PC-9 (cell line): Measurements from ENCODE around the gene SCN3A. TPM values are rescaled to one million over a fixed set of nuclear protein-coding genes. Genes with fewer than 3 reads are reported as not detected.

Experiments
- BruUV-seq: library from RNA; stranded (reverse); fragments of 400-500 nt; replicated peaks from 2 replicates; lab custom pipeline; 2021; lab: Mats Ljungman, UMichigan
- CTCF ChIA-PET: fragments of 300-600 bp; sonication (Branson Sonifier 250); formaldehyde crosslinking; loops from one replicate; lab custom pipeline; 2022; ENCODE audit warnings: antibody characterized with exemption; lab: Charles Lee
- POLR2A ChIA-PET: fragments of 300-600 bp; sonication (Branson Sonifier 250); formaldehyde crosslinking; loops from one replicate; lab custom pipeline; 2022; ENCODE audit warnings: antibody characterized with exemption; ENCODE audit not compliant: unreplicated experiment; lab: Charles Lee
- DNase-seq, 2 experiments: peaks; one replicate each; pipeline versions ENCODE4 v3.0.0 to v3.0.0-alpha.2; 2015 to 2022; ENCODE audit warnings: mixed read lengths in 1 of 2
- H2AFZ ChIP-seq: fragments of 200-600 bp; sonication (generic); 2 replicates; pipeline ENCODE4 v1.8.1; 2017; ENCODE audit warnings: antibody characterized with exemption
- H3F3A ChIP-seq: fragments of 200-600 bp; sonication (generic); 2 replicates; pipeline ENCODE4 v1.8.1; 2017; ENCODE audit warnings: antibody characterized with exemption, mild to moderate bottlenecking, low read depth; ENCODE audit not compliant: insufficient read depth
- H3K27ac ChIP-seq: fragments of 200-600 bp; sonication (generic); 2 replicates; pipeline ENCODE4 v1.6.1; 2016; ENCODE audit warnings: mixed run types
- H3K27me3 ChIP-seq: fragments of 200-600 bp; sonication (generic); 2 replicates; pipeline ENCODE4 v1.6.1; 2016; ENCODE audit warnings: low read depth, mixed run types; ENCODE audit not compliant: insufficient read depth
- H3K36me3 ChIP-seq: fragments of 200-600 bp; sonication (generic); 2 replicates; pipeline ENCODE4 v1.6.1; 2016; ENCODE audit warnings: low read depth, mixed run types
- H3K4me1 ChIP-seq: fragments of 200-600 bp; sonication (generic); replicated peaks from 2 replicates; pipeline ENCODE4 v1.6.1; 2016; ENCODE audit warnings: mixed run types; ENCODE audit not compliant: insufficient read depth
- H3K4me2 ChIP-seq: fragments of 200-600 bp; sonication (generic); 2 replicates; pipeline ENCODE4 v1.6.1; 2017; ENCODE audit warnings: mixed run types
- H3K4me3 ChIP-seq: fragments of 200-600 bp; sonication (generic); 2 replicates; pipeline ENCODE4 v1.6.1; 2016; ENCODE audit warnings: mixed run types
- H3K79me2 ChIP-seq: fragments of 200-600 bp; sonication (generic); 2 replicates; pipeline ENCODE4 v1.6.1; 2017; ENCODE audit warnings: low read depth, mixed run types
- H3K9me2 ChIP-seq: fragments of 200-600 bp; sonication (generic); 2 replicates; pipeline ENCODE4 v1.8.1; 2017; ENCODE audit warnings: mild to moderate bottlenecking; ENCODE audit not compliant: insufficient read depth
- H3K9me3 ChIP-seq: fragments of 200-600 bp; sonication (generic); 2 replicates; pipeline ENCODE4 v1.8.1; 2016; ENCODE audit warnings: low read depth; ENCODE audit not compliant: insufficient read depth
- H4K20me1 ChIP-seq: fragments of 200-600 bp; sonication (generic); 2 replicates; pipeline ENCODE4 v1.8.1; 2017; ENCODE audit not compliant: insufficient read depth
- EZH2 ChIP-seq: fragments of 200-600 bp; sonication (generic); IDR thresholded peaks from 2 replicates; pipeline ENCODE4 v1.8.0; 2017; ENCODE audit warnings: antibody characterized with exemption, low read depth
- intact Hi-C: fragments of 100-400 bp; cut with micrococcal nuclease; formaldehyde crosslinking; loops from one replicate; pipeline ENCODE4 v1.10.0; 2022; ENCODE audit not compliant: unreplicated experiment
- total RNA-seq: library from RNA; stranded (reverse); gene quantifications from 2 replicates; pipeline ENCODE4 v1.2.3, GENCODE V29; 2021
- TF ChIP-seq, protein P1 (sequence below): fragments of 200-600 bp; sonication (generic); conservative IDR thresholded peaks from 2 replicates; pipeline ENCODE4 v1.6.1; 2017; ENCODE audit warnings: mixed run types, antibody characterized with exemption, mild to moderate bottlenecking, moderate library complexity

SCN3A gene
- total RNA-seq, 1 experiment from 2014 or later: not detected

DNA sequence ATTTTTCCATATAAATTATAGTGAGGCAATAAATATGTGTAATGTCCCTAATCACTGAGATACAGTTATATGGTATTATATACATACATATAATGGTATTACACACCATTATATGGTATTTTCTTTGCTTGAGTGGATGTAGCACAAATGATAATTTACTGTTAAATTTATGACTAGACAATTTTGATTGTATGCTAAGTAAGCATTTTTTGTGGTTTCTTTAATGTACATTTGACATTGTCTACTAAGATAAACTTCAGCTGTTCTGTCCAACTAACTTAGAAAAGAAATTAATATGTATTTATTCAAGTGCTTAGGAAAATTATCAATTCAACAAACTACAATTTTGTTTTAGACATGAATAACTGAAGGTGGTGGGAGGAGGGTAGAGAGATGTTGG is 122.6 kb downstream of the SCN3A start:
- no peaks in the 10 kb centered on the region for H3K79me2 ChIP-seq
- no peak overlapping the region for H2AFZ ChIP-seq
- H3K4me3 ChIP-seq: no peak overlapping the region
- CTCF ChIA-PET: no interaction called here
- H3K4me2 ChIP-seq: no peak overlapping the region
- H3K27me3 ChIP-seq: no peaks in the 10 kb centered on the region
- no TSS peak for BruUV-seq
- H4K20me1 ChIP-seq: no peaks in the 10 kb centered on the region
- TF ChIP-seq EZH2: no peak
- TF ChIP-seq, protein P1, sequence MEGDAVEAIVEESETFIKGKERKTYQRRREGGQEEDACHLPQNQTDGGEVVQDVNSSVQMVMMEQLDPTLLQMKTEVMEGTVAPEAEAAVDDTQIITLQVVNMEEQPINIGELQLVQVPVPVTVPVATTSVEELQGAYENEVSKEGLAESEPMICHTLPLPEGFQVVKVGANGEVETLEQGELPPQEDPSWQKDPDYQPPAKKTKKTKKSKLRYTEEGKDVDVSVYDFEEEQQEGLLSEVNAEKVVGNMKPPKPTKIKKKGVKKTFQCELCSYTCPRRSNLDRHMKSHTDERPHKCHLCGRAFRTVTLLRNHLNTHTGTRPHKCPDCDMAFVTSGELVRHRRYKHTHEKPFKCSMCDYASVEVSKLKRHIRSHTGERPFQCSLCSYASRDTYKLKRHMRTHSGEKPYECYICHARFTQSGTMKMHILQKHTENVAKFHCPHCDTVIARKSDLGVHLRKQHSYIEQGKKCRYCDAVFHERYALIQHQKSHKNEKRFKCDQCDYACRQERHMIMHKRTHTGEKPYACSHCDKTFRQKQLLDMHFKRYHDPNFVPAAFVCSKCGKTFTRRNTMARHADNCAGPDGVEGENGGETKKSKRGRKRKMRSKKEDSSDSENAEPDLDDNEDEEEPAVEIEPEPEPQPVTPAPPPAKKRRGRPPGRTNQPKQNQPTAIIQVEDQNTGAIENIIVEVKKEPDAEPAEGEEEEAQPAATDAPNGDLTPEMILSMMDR: no peak
- H3K4me1 ChIP-seq: no peaks in the 10 kb centered on the region
- H3F3A ChIP-seq: no peaks in the 10 kb centered on the region
- H3K27ac ChIP-seq: no peak overlapping the region
- POLR2A ChIA-PET: no interaction called here
- no peaks in the 10 kb centered on the region for H3K36me3 ChIP-seq
- H3K9me3 ChIP-seq: no peaks in the 10 kb centered on the region
- intact Hi-C loops: no loop called here
- no peak for DNase-seq
- no peaks in the 10 kb centered on the region for H3K9me2 ChIP-seq

- no peak overlapping the region for H3K4me3 ChIP-seq
- no peak overlapping the region for H3K4me2 ChIP-seq
- intact Hi-C loops: no loop called here
- TF ChIP-seq, protein P1: no peak
- no peak for TF ChIP-seq EZH2
- H3K27ac ChIP-seq: no peak overlapping the region
- CTCF ChIA-PET: no interaction called here
- no peaks in the 10 kb centered on the region for H3F3A ChIP-seq
- H2AFZ ChIP-seq: no peak overlapping the region
- H3K79me2 ChIP-seq: no peaks in the 10 kb centered on the region
- no peaks in the 10 kb centered on the region for H3K9me3 ChIP-seq
- H3K36me3 ChIP-seq: no peaks in the 10 kb centered on the region
- H4K20me1 ChIP-seq: no peaks in the 10 kb centered on the region
- no peak for DNase-seq
- no peaks in the 10 kb centered on the region for H3K27me3 ChIP-seq
- H3K9me2 ChIP-seq: no peaks in the 10 kb centered on the region
- no TSS peak for BruUV-seq
- POLR2A ChIA-PET: no interaction called here
- H3K4me1 ChIP-seq: no peaks in the 10 kb centered on the region
Measured at GRCh38 chr2:165079432-165079831, 124.4 kb downstream of the SCN3A start.

GRCh38 chr2:165078913-165079312 is 124.9 kb downstream of the SCN3A start:
- TF ChIP-seq, protein P1: no peak
- no peak for TF ChIP-seq EZH2

More at GRCh38 chr2:165078913-165079312, 124.9 kb downstream of the SCN3A start:
- H3K79me2 ChIP-seq: no peaks in the 10 kb centered on the region
- H3K9me2 ChIP-seq: no peaks in the 10 kb centered on the region
- H4K20me1 ChIP-seq: no peaks in the 10 kb centered on the region
- no peak for DNase-seq
- H3K4me2 ChIP-seq: no peak overlapping the region
- H3F3A ChIP-seq: no peaks in the 10 kb centered on the region
- no peak overlapping the region for H2AFZ ChIP-seq
- H3K27ac ChIP-seq: no peak overlapping the region
- no peaks in the 10 kb centered on the region for H3K4me1 ChIP-seq
- POLR2A ChIA-PET: no interaction called here
- H3K4me3 ChIP-seq: no peak overlapping the region
- intact Hi-C loops: no loop called here
- H3K9me3 ChIP-seq: no peaks in the 10 kb centered on the region
- H3K36me3 ChIP-seq: no peaks in the 10 kb centered on the region
- H3K27me3 ChIP-seq: no peaks in the 10 kb centered on the region
- no TSS peak for BruUV-seq
- CTCF ChIA-PET: no interaction called here
